SK-N-SH treated with all-trans-retinoic acid at 6 μM for 48 hours (cell line): Measurements from ENCODE around the gene PLEKHA1.

Source experiments
- ATAC-seq: fragments of 200-7000 bp; cut with Tn5 transposase; 3 replicates; pipeline ENCODE4 v1.9.1; 2020; ENCODE audit warnings: mild to moderate bottlenecking, moderate library complexity
- ARNTL ChIP-seq: fragments of 450-650 bp; formaldehyde crosslinking; IDR thresholded peaks from 2 replicates; pipeline ENCODE4 v1.5.0; 2020; ENCODE audit warnings: low read depth, mild to moderate bottlenecking, moderate library complexity, borderline replicate concordance
- BACH2 ChIP-seq: fragments of 250-450 bp; sonication (Bioruptor Pico); IDR thresholded peaks from 2 replicates; pipeline ENCODE4 v1.9.0; 2021; ENCODE audit warnings: mild to moderate bottlenecking, borderline replicate concordance
- CREB5 ChIP-seq: fragments of 250-450 bp; sonication (Bioruptor Pico); IDR thresholded peaks from 2 replicates; pipeline ENCODE4 v1.5.1; 2020; ENCODE audit warnings: low read depth, mild to moderate bottlenecking, moderate library complexity
- CSDC2 ChIP-seq: fragments of 250-450 bp; sonication (Bioruptor Pico); IDR thresholded peaks from 2 replicates; pipeline ENCODE4 v1.5.0; 2020; ENCODE audit warnings: mild to moderate bottlenecking, moderate library complexity
- ESRRG ChIP-seq: fragments of 250-450 bp; sonication (Bioruptor Pico); IDR thresholded peaks from 2 replicates; pipeline ENCODE4 v1.6.1; 2021; ENCODE audit warnings: mild to moderate bottlenecking
- GLIS3 ChIP-seq: fragments of 250-450 bp; sonication (Bioruptor Pico); IDR thresholded peaks from 2 replicates; pipeline ENCODE4 v1.5.0; 2020; ENCODE audit warnings: mild to moderate bottlenecking, moderate library complexity
- ISL1 ChIP-seq: fragments of 250-450 bp; sonication (Bioruptor Pico); IDR thresholded peaks from 2 replicates; pipeline ENCODE4 v2.1.2; 2022; ENCODE audit warnings: mild to moderate bottlenecking, moderate library complexity
- OSR1 ChIP-seq: fragments of 250-450 bp; sonication (Bioruptor Pico); IDR thresholded peaks from 2 replicates; pipeline ENCODE4 v1.8.0; 2022; ENCODE audit warnings: moderate library complexity, mild to moderate bottlenecking, inconsistent platforms
- PATZ1 ChIP-seq: fragments of 250-450 bp; sonication (Bioruptor Pico); IDR thresholded peaks from 2 replicates; pipeline ENCODE4 v1.8.0; 2020; ENCODE audit warnings: mild to moderate bottlenecking, moderate library complexity, borderline replicate concordance
- PPARA ChIP-seq: fragments of 250-450 bp; sonication (Bioruptor Pico); IDR thresholded peaks from 2 replicates; pipeline ENCODE4 v1.5.0; 2020; ENCODE audit warnings: mild to moderate bottlenecking, borderline replicate concordance
- TCF4 ChIP-seq: fragments of 250-450 bp; sonication (Bioruptor Pico); IDR thresholded peaks from 2 replicates; pipeline ENCODE4 v1.8.0; 2021; ENCODE audit warnings: mild to moderate bottlenecking, moderate library complexity, borderline replicate concordance
- TOX ChIP-seq: fragments of 250-450 bp; sonication (Bioruptor Pico); IDR thresholded peaks from 2 replicates; pipeline ENCODE4 v1.8.0; 2021; ENCODE audit warnings: mild to moderate bottlenecking, moderate library complexity, borderline replicate concordance
- TSHZ2 ChIP-seq: fragments of 250-450 bp; sonication (Bioruptor Pico); IDR thresholded peaks from 2 replicates; pipeline ENCODE4 v1.5.0; 2020; ENCODE audit warnings: mild to moderate bottlenecking, moderate library complexity
- ZC3H10 ChIP-seq: fragments of 250-450 bp; sonication (Bioruptor Pico); IDR thresholded peaks from 2 replicates; pipeline ENCODE4 v1.5.1; 2021; ENCODE audit warnings: mild to moderate bottlenecking, moderate library complexity
- ZFP3 ChIP-seq: fragments of 250-450 bp; sonication (Bioruptor Pico); IDR thresholded peaks from 2 replicates; pipeline ENCODE4 v1.5.0; 2020; ENCODE audit warnings: mild to moderate bottlenecking, moderate library complexity
- ZFP30 ChIP-seq: fragments of 450-650 bp; formaldehyde crosslinking; IDR thresholded peaks from 2 replicates; pipeline ENCODE4 v1.5.0; 2022; ENCODE audit warnings: mild to moderate bottlenecking, moderate library complexity
- ZNF565 ChIP-seq: fragments of 450-650 bp; formaldehyde crosslinking; conservative IDR thresholded peaks from 2 replicates; pipeline ENCODE4 v1.5.0; 2020; ENCODE audit warnings: low read depth, mild to moderate bottlenecking, moderate library complexity
- ZNF8 ChIP-seq: fragments of 450-650 bp; formaldehyde crosslinking; IDR thresholded peaks from 2 replicates; pipeline ENCODE4 v1.5.0; 2020; ENCODE audit warnings: mild to moderate bottlenecking, moderate library complexity
- TF ChIP-seq, protein P1 (sequence below): fragments of 250-450 bp; sonication (Bioruptor Pico); IDR thresholded peaks from 2 replicates; pipeline ENCODE4 v1.5.1; 2021; ENCODE audit warnings: mild to moderate bottlenecking, moderate library complexity

The PLEKHA1 gene

DNA sequence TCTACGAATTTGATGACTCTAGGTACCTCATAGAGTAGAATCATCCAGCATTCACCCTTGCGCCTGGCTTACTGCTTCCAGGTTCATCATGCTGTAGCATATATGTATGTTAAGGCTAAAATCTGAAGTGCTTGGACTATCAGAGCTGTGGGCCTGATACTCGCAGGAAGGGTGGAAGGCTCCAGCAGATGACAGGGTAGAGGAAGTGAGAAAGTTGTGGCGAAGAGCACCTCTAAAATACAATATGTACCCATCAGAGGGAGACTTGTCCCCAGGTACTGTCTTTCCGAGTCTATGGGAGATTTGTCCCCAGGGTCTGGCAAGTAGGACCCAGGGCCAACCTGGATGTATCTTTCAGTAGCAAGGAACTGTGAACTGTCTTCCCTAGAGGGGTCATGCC is 48.1 kb upstream of the PLEKHA1 start:
- TF ChIP-seq ISL1 (CRISPR knock-in tag) (no peak), ZNF8 (CRISPR knock-in tag) (no peak), PATZ1 (CRISPR knock-in tag) (no peak), ZFP30 (CRISPR knock-in tag) (no peak), OSR1 (CRISPR knock-in tag) (no peak), ZFP3 (CRISPR knock-in tag) (no peak), TCF4 (CRISPR knock-in tag) (no peak)
- TF ChIP-seq, protein P1, sequence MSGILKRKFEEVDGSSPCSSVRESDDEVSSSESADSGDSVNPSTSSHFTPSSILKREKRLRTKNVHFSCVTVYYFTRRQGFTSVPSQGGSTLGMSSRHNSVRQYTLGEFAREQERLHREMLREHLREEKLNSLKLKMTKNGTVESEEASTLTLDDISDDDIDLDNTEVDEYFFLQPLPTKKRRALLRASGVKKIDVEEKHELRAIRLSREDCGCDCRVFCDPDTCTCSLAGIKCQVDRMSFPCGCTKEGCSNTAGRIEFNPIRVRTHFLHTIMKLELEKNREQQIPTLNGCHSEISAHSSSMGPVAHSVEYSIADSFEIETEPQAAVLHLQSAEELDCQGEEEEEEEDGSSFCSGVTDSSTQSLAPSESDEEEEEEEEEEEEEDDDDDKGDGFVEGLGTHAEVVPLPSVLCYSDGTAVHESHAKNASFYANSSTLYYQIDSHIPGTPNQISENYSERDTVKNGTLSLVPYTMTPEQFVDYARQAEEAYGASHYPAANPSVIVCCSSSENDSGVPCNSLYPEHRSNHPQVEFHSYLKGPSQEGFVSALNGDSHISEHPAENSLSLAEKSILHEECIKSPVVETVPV (CRISPR knock-in tag) = no peak
- no peak for ATAC-seq

DNA sequence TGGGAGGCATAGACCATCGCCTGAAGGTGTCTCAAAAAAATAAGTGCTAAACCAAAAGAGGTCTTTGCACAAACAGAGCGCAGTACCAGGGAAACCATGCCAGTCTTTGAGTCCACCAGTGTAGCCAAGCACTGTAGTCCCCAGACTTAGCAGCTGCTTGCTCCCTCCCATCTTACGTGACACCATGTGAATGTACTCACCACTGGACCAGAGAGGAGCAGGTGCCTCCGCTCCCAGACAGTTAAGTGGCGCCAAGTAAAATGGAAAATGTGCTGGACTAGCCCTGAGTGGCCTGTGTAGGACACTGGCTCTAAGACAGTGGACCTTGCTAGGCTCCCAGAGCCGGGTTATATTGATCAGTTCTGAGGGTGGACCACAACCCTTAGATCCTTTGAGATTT is 47.7 kb upstream of the PLEKHA1 start:
- ATAC-seq = no peak
- no peak for TF ChIP-seq ZC3H10 (CRISPR knock-in tag)
- TF ChIP-seq PATZ1 (CRISPR knock-in tag) = no peak
- no peak for TF ChIP-seq ESRRG
- TF ChIP-seq ISL1 (CRISPR knock-in tag) = no peak
- TF ChIP-seq ARNTL (CRISPR knock-in tag) = no peak
- TF ChIP-seq BACH2 (CRISPR knock-in tag) = no peak
- TF ChIP-seq TOX (CRISPR knock-in tag) = no peak
- no peak for TF ChIP-seq TSHZ2
- TF ChIP-seq CREB5 (CRISPR knock-in tag) = no peak
- no peak for TF ChIP-seq CSDC2 (CRISPR knock-in tag)
- no peak for TF ChIP-seq TCF4 (CRISPR knock-in tag)

GRCh38 chr10:122327237-122328206 is 47.0 kb upstream of the PLEKHA1 start:
- ATAC-seq = no peak
- no peak for TF ChIP-seq ZNF565

DNA sequence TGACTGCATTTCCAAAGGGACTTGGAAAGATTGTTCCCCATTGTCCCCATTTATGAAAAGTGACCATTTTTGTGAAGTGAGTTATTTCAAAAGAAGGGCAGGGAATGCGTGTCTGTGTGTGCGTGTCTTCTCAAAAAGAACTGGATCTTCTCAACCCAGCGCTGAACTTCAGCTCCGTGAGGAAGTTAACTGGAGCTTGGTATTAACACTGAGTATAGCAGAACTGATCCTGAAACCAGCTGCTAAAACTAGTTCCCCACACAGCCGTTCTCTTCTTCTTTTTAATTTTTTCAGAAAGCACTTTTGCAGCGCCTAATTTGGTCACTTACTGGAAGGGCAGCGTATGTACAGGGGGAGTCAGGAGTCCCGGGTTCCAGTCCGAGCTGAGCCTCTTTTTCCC is 45.8 kb upstream of the PLEKHA1 start:
- ATAC-seq = no peak
- TF ChIP-seq PPARA (CRISPR knock-in tag) (no peak), TCF4 (CRISPR knock-in tag) (no peak), TOX (CRISPR knock-in tag) (no peak), BACH2 (CRISPR knock-in tag) (no peak), CSDC2 (CRISPR knock-in tag) (no peak), OSR1 (CRISPR knock-in tag) (no peak), ISL1 (CRISPR knock-in tag) (no peak), ESRRG (no peak), ARNTL (CRISPR knock-in tag) (no peak), ZFP3 (CRISPR knock-in tag) (no peak), TSHZ2 (no peak), GLIS3 (CRISPR knock-in tag) (no peak), PATZ1 (CRISPR knock-in tag) (no peak), ZC3H10 (CRISPR knock-in tag) (no peak)
